Medulla oblongata (tissue), 1 donor: ENCODE measurements around the gene PRUNE2.

Source experiments
- DNase-seq: peaks from one replicate; pipeline ENCODE4 v3.0.0-alpha.2; 2015; ENCODE audit errors: extremely low spot score

PRUNE2 gene

GRCh38 chr9:76624391-76625048, 281.4 kb downstream of the PRUNE2 start:
- DNase-seq: no peak

GRCh38 chr9:76620996-76621395, 284.9 kb downstream of the PRUNE2 start:
- no peak for DNase-seq

- DNase-seq: no peak
Observed at GRCh38 chr9:76620581-76620980, 285.3 kb downstream of the PRUNE2 start.

GRCh38 chr9:76619640-76620039, 286.3 kb downstream of the PRUNE2 start:
- DNase-seq: no peak

GRCh38 chr9:76619197-76619596, 286.7 kb downstream of the PRUNE2 start:
- no peak for DNase-seq

- no peak for DNase-seq
Observed at GRCh38 chr9:76618762-76619161, 287.2 kb downstream of the PRUNE2 start.

- no peak for DNase-seq
Observed at GRCh38 chr9:76617497-76618175, 288.3 kb downstream of the PRUNE2 start.

- no peak for DNase-seq
Observed at GRCh38 chr9:76616780-76617179, 289.1 kb downstream of the PRUNE2 start.

- no peak for DNase-seq
Observed at GRCh38 chr9:76615177-76615603, 290.7 kb downstream of the PRUNE2 start.

GRCh38 chr9:76613974-76614373, 291.9 kb downstream of the PRUNE2 start:
- no peak for DNase-seq

GRCh38 chr9:76613150-76613781, 292.6 kb downstream of the PRUNE2 start:
- DNase-seq: no peak

- peak; percentile 24 for DNase-seq
Observed at GRCh38 chr9:76610011-76610352, 295.9 kb downstream of the PRUNE2 start.

GRCh38 chr9:76609285-76610010, 296.5 kb downstream of the PRUNE2 start:
- no peak for DNase-seq

GRCh38 chr9:76608575-76609273, 297.2 kb downstream of the PRUNE2 start:
- DNase-seq: no peak

GRCh38 chr9:76607730-76608436, 298.0 kb downstream of the PRUNE2 start:
- DNase-seq: no peak

- DNase-seq: no peak
Observed at GRCh38 chr9:76605321-76605900, 300.5 kb downstream of the PRUNE2 start.

- DNase-seq: no peak
Observed at GRCh38 chr9:76603931-76604570, 301.9 kb downstream of the PRUNE2 start.

- DNase-seq: no peak
Observed at GRCh38 chr9:76603448-76603895, 302.4 kb downstream of the PRUNE2 start.

GRCh38 chr9:76602199-76602598, 303.7 kb downstream of the PRUNE2 start:
- DNase-seq: no peak

GRCh38 chr9:76600007-76600615, 305.8 kb downstream of the PRUNE2 start:
- no peak for DNase-seq
